ENCODE measurements around the gene NAV1. TPM values are rescaled to one million over a fixed set of nuclear protein-coding genes. Genes with fewer than 3 reads are reported as not detected.

The NAV1 gene
- total and polyA plus RNA-seq, 2 donors (not counting 3 experiments of a cell fraction or from before 2014, with no cell fraction given): 19.9 to 138 TPM

DNA sequence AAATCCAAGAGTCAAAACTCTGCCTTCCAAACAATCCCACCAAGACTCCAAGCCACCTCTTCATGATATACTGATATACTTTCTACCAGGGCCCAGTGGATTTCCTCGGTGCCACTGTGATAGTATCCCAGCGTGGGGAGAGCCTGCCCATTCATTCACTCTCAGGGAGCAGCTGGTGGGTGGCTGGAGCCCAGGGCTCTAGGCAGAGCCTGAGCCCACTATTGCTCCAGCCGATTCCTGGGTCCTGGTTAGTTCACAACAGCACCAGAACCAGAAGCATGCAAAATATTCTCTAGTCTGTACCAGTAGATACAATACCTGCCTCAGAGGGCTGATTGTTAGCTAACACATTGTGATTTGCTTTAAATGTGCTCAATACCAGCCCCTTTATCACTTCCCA is 32.8 kb upstream of the NAV1 start:
- no peaks in the 10 kb centered on the region for H3K36me3 ChIP-seq (ENCODE audit: control insufficient read depth in 2 of 2, extremely low read depth in 1 of 2, insufficient read depth in 2 of 2, low read length in 2 of 2)
- peak overlapping the region; percentile 88 for H3K9ac ChIP-seq (replicated peaks; ENCODE audit: extremely low read depth, insufficient read depth, low read length)
- no peak for TF ChIP-seq FOS (IDR thresholded peaks at IDR 0.05; ENCODE audit: borderline replicate concordance, insufficient read depth, low read length)
- no peak for TF ChIP-seq EZH2 (IDR thresholded peaks at IDR 0.05; ENCODE audit: borderline replicate concordance, low read depth, low read length, severe bottlenecking)
- H3K79me2 ChIP-seq (ENCODE audit: control insufficient read depth, insufficient read depth, low read length): peaks cover 56% of the 10 kb centered on the region
- ChIA-PET POLR2A (interaction anchor here (0.9 to 7.8 kb wide), 6 partner anchors 10 to 44 kb away, joined by 3 to 124 read pairs (median 6); partner anchors contain the start of gene NAV1), CTCF (interaction anchor here (26.3 kb wide), 1 partner anchor 15 kb away, joined by 1317 read pairs; no protein-coding TSS in a partner anchor)
- peak overlapping the region; percentile 89 for H3K27ac ChIP-seq (ENCODE audit: insufficient read depth, low read depth, low read length)
- H3K4me2 ChIP-seq (ENCODE audit: insufficient read depth, low read length): peak overlapping the region; percentile 81
- intact Hi-C loops (cut with micrococcal nuclease): no loop called here
- H3K27me3 ChIP-seq (ENCODE audit: control insufficient read depth in 2 of 2, insufficient read depth in 2 of 2, low read length in 2 of 2): no peaks in the 10 kb centered on the region
- no TSS peak for BruUV-seq (replicated peaks)
- no peaks in the 10 kb centered on the region for H3K9me3 ChIP-seq (replicated peaks; ENCODE audit: control insufficient read depth, insufficient read depth, low read length)
- H2AFZ ChIP-seq (ENCODE audit: low read depth, low read length): no peak overlapping the region
- no peaks in the 10 kb centered on the region for H4K20me1 ChIP-seq (replicated peaks; ENCODE audit: control insufficient read depth, extremely low read depth, insufficient read depth, low read length)
- peaks cover 51% of the 10 kb centered on the region for H3K4me1 ChIP-seq (ENCODE audit: control insufficient read depth, extremely low read depth, insufficient read depth, low read length)
- no peaks in the 10 kb centered on the region for H3K9me1 ChIP-seq (replicated peaks; ENCODE audit: control insufficient read depth, extremely low read depth, insufficient read depth, low read length)
- H3K4me3 ChIP-seq (replicated peaks in 1 of 3; ENCODE audit: insufficient read depth in 1 of 3, low read depth in 1 of 3, low read length in 3 of 3): peak overlapping the region; percentile 47 to 84 (median 72)
- FAIRE-seq: no peak
- dilution Hi-C loops (cut with MboI; ENCODE audit: extremely low pct_ligation_motif_present, low sequenced_read_pairs): no loop called here
- peak; percentile 36 for DNase-seq (ENCODE audit: low read depth, low spot score)

DNA sequence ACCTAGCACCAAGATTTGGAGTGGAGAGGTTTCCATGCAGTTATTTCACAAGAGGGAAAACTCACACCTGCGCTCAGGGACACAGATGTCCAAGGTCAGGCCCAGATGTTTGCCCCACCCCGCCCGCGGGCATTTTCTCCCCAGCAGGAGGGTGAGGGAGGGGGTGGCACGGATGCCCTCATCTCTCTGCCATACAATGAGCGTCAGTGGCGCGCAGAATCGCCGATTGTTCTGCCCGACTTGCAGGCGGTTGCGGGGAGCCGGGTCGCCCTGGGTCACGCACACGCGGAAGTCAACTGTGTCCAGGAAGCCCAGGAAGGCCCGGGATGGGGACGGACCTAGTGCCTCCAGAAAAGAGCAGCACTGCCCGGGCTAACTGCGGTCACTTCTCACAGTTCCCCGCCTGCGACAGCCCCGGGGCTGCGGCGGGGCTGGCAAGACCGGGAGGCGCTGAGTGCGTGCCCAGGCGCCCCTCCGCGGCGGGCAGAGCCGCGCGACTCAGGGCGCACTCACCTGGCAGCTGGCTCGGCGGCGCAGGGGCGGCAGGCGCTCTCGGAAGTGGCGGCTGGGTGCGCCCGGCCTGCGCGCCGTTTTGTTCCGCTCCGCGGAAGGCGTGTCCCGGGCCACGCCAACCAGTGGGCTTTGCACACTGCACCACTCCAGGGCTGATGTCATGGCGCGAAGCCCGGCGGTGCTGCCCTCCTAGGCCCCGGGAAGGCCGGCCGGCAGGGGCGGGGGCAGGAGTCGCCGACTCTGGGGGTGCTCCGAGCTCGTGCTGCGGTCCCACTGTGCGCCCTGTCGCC is 32.2 kb upstream of the NAV1 start, which contains the start of gene CSRP1:
CSRP1 (minus strand) TSS at position 567 of the 803 bp plus-strand sequence. CDS start 10,820 bp downstream, outside the sequence.
- peak; percentile 84 for FAIRE-seq
- peaks cover 49% of the 10 kb centered on the region for H3K79me2 ChIP-seq (ENCODE audit: control insufficient read depth, insufficient read depth, low read length)
- H3K27ac ChIP-seq (ENCODE audit: insufficient read depth, low read depth, low read length): peak within 1 kb of the TSS; percentile 89
- H3K4me2 ChIP-seq (ENCODE audit: insufficient read depth, low read length): peak within 1 kb of the TSS; percentile 81
- peaks cover 49% of the 10 kb centered on the region for H3K4me1 ChIP-seq (ENCODE audit: control insufficient read depth, extremely low read depth, insufficient read depth, low read length)
- H3K4me3 ChIP-seq (replicated peaks in 1 of 3; ENCODE audit: insufficient read depth in 1 of 3, low read depth in 1 of 3, low read length in 3 of 3): peak within 1 kb of the TSS; percentile 47 to 84 (median 72)
- dilution Hi-C loops (cut with MboI; ENCODE audit: extremely low pct_ligation_motif_present, low sequenced_read_pairs): no loop called here
- H3K36me3 ChIP-seq (ENCODE audit: control insufficient read depth in 2 of 2, extremely low read depth in 1 of 2, insufficient read depth in 2 of 2, low read length in 2 of 2): no peaks in the 10 kb centered on the region
- no peaks in the 10 kb centered on the region for H3K27me3 ChIP-seq (ENCODE audit: control insufficient read depth in 2 of 2, insufficient read depth in 2 of 2, low read length in 2 of 2)
- CTCF ChIA-PET: interaction anchor here (1.2 to 26.3 kb wide), 2 partner anchors 16 to 71 kb away, joined by 3 to 1317 read pairs; no protein-coding TSS in a partner anchor
- no peaks in the 10 kb centered on the region for H3K9me1 ChIP-seq (replicated peaks; ENCODE audit: control insufficient read depth, extremely low read depth, insufficient read depth, low read length)
- intact Hi-C loops (cut with micrococcal nuclease): loop anchor here (1.0 kb wide), 1 partner anchor 24 kb away; no protein-coding TSS in a partner anchor
- H3K9me3 ChIP-seq (replicated peaks; ENCODE audit: control insufficient read depth, insufficient read depth, low read length): no peaks in the 10 kb centered on the region
- DNase-seq (ENCODE audit: low read depth, low spot score): peak; percentile 74
- no peaks in the 10 kb centered on the region for H4K20me1 ChIP-seq (replicated peaks; ENCODE audit: control insufficient read depth, extremely low read depth, insufficient read depth, low read length)
- peak within 1 kb of the TSS; percentile 53 for H2AFZ ChIP-seq (ENCODE audit: low read depth, low read length)
- TF ChIP-seq MYC (IDR thresholded peaks at IDR 0.05; ENCODE audit: low read depth, low read length) (no peak), POLR2A (IDR thresholded peaks at IDR 0.05; ENCODE audit: low read depth, low read length) (peak; percentile 96), POLR2AphosphoS5 (IDR thresholded peaks at IDR 0.05; ENCODE audit: insufficient read depth, low read depth, low read length) (peak; percentile 99)
- BruUV-seq (replicated peaks): TSS peak; percentile 34
- H3K9ac ChIP-seq (replicated peaks; ENCODE audit: extremely low read depth, insufficient read depth, low read length): peak within 1 kb of the TSS; percentile 88
- POLR2A ChIA-PET: interaction anchor here (0.6 to 7.8 kb wide), 5 partner anchors 10 to 440 kb away, joined by 3 to 124 read pairs (median 9); partner anchors contain the start of gene LMOD1
